GM19193 (cell line): ENCODE results near the gene SYF2.
"Not testable (repeated sequence)": the region's sequence is repeated elsewhere in the genome, so short reads cannot be mapped to it uniquely, and the experiment has no call there.

Source experiments
- POLR2A ChIP-seq: IDR thresholded peaks from 4 replicates; pipeline ENCODE4 v1.6.1; 2011; ENCODE audit not compliant: insufficient read depth, insufficient read length; ENCODE audit errors: extremely low read depth

Gene SYF2

DNA sequence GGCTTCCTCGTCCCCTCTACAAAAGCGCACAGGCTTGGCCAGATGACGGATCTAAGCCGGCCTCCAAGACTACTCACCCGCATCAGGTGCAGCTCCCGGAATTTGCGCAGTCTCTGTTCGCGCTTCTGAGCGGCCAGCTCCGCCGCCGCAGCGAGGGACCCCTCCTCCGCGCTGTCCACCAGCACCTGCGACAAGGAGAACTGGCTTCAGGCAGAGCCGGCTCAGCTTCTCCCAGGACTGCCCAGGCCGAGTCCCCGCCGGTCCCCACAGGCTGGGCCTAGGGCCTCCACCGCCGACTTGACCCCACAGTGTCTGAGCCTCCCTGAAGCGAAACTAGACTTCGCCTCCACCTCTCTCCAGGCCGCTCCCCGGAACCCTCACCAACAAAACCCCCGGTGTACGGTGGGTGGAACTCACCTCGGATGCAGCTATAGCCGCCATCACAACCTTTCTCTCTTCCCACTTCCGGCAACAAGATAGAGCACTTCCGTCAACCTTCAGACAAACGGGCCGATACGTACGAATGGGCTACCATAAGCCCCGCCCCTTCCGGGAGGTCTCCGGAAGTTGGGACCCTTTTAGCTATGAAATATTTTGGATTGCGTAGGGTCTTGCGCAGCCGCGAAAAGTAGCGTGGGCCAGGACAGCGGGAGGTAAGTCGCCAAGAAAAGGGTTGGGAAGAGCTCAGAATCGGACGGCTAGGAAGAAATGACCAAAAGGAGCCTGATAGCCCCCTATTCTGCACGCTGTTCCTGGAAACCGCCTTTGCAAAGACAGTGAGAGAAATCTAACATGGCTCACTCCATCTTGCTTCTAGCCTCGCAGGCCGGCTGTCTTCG lies at the start of gene SYF2:
TSS of gene SYF2 (minus strand) at position 476 of the 839 bp plus-strand sequence. CDS start at position 441, 35 bp downstream.
- peak; percentile 68 for TF ChIP-seq POLR2A

DNA sequence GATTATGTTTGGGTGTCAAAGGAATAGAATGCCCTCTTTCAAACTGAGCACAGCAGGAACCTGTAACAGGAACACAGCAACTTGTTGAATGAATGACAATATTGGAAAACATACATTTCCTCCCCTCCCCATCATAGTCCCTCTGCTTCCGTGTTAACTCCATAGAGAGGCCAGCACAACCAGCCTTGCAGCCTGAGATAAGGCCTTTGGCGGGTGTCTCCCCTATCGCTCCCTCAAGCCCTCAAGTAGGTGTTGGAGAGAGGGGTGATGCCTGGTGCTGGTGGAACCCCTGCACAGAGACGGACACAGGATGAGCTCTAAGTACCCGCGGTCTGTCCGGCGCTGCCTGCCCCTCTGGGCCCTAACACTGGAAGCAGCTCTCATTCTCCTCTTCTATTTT lies 39.9 kb upstream of the SYF2 start, which contains the start of gene RHD:
TSS of gene RHD (plus strand) at position 272 of the 400 bp plus-strand sequence. CDS start at position 311, 39 bp downstream.
- not testable (repeated sequence) for TF ChIP-seq POLR2A

DNA sequence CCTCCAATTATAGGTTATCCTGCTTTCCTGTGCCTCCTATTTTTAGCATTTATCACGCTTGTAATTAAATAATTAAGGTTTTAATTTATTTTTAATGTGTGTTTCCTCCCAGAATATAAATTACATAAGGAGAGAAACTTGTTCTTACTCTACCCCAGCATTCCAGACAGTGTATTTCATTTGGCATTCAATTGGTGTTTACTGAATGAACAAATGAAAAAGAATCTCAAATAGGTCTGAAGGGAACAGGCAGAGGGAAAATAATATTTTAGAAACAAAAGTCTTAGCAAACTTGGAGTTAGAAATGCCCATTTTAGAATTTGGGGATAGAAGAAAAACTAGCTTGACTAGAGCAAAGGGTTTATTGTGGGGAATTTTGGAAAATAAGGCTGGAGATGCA lies 24.9 kb upstream of the SYF2 start:
- no peak for TF ChIP-seq POLR2A

DNA sequence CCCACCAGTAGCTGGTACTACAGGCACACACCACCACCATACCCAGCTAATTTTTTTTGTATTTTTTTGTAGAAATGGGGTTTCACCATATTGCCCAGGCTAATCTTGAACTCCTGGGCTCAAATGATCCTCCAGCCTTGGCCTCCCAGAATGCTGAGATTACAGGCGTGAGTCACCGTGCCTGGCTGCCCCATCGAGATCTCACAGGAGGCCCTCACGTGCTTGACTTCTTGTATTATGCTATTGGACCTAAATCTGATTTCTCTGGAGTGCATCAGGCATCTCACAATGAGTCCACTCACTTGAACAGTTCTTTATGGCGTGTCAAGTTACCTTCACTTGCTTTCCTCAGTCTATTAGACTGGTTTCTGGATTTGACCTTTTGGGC lies 24.3 kb upstream of the SYF2 start:
- TF ChIP-seq POLR2A = no peak

DNA sequence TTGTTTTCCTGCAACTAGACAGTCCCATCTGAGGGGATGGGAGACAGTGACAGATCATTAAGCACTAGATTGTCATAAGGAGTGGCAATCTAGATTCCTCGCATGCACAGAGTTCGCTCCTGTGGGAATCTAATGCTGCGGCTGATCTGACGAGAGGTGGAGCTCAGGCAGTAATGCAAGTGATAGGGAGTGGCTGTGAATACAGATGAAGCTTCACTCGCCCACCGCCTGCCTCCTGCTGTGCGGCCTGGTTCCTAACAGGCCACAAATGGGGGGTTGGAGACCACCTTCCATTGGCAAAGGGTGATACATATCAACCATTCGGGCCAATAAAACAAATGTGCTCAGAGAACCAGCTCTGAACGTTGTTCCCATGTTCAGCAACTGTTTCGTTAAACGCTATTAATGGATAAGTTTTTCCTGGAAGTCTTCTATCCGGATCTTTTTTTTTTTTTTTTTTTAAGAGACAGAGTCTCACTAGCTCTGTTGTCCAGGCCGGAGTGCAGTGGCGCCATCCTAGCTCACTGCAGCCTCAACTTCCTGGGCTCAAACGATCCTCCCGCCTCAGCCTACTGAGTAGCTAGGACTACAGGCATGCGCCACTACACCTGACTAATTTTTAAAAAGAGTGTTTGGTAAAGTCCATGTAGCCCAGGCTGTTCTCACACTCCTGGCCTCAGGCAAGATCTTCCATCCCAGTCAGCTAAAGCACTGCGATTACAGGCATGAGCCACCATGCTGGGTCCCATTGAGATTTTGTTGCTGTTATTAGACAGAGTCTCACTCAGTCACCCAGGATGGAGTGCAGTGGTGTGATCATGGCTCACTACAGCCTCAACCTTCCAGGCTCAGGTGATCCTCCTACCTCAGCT lies 23.6 kb upstream of the SYF2 start:
- no peak for TF ChIP-seq POLR2A

DNA sequence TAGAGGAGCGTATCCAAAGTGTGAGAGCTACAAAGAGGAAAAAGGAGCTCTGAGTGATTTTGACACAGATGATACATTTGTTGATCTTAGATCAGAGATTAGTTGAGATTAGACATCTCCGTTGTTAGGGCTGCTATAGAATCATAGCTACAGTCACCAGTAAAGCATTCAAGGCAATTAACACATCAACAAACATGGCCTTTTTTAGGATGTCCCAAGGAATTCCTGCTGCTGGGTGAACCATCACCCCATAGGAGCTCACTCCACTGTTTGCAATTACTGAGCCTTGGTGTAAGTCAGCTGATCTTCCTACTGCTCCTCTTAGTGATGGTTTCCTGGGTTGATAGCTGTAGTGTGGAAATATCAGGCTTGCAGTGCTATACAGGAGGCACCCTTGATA lies 21.6 kb upstream of the SYF2 start:
- TF ChIP-seq POLR2A = no peak

DNA sequence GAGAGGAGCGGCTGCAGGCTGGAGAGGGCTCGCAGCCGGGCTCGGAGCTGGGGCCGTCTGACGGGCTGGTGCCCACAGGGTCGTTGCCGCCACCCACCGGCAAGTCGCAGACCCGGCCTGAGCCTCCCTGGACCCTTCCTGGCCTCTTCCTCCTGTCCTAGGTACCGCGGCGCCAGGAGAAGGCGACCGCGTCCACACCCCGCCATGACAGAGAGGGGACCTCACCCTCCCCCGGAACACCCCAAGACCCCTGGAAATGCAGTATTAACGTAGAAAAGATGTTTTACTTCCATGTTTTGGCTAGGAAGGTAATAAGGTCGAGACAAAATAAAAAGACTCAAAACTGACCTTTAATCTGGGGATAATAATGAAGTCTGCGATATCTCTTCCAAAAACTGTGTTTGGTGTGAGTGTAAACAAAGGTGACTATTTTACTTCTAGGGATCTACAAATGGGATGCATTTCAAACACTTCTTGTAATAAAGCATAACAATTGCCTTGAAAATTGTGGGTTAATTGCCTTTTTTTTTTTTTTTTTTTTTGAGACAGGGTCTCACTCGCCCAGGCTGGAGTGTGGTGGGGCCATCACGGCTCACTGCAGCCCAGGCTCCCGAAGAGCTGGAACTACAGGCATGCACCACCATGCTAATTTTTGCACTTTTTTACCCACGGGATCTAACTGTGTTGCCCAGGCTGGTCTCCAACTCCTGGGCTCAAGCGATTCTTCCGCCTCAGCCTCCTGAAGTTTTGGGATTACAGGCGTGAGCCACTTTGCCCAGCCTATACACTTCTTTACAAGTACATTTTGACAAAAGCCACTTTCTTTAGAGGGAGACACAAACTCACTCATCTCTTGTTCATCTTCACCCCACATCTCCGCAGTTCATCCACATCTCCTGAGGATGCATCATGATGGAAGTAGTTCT lies 15.8 kb upstream of the SYF2 start:
- no peak for TF ChIP-seq POLR2A

DNA sequence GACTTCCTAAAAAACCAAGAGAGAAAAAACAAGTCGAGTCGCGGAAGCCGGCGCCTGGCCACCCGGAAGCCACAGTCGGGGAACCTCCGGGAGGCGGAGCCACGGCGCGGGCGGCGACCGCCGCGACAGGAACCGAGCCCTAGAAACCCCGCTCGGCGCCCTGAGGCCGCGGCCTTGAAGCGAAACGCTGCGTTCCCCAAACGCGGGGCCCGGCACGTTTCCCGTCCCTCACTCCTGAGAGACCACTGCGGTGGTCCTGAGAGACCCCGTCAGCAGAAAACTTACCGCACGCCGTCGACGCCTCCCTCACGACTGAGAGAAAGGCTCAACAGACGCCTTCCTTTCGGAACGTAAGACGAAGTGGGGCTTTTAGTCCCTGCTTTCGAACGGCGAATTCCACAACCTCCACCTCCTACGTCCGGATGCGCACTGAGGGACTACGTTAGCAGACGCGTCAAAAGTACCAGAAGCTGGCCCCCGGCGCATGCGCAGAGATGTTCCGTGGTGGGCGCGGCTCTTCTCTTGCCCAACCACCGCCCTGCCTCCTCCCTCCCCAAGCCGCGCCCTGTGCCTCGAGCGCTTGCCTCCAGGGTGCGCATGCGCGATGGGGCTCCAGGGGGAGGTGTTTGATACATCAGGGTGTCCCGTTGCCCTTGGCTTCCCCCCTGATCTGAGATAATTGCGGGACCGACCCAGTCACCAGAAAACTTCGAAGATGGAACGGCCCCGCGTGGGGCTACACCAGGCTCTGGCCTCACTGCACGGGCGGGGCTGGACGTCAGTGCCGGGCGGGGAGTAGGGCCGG lies 14.9 kb upstream of the SYF2 start, which contains the start of gene RSRP1:
TSS of gene RSRP1 (minus strand) at position 431 of the 805 bp plus-strand sequence. CDS start 491 bp downstream, outside the sequence.
- peak; percentile 100 for TF ChIP-seq POLR2A

DNA sequence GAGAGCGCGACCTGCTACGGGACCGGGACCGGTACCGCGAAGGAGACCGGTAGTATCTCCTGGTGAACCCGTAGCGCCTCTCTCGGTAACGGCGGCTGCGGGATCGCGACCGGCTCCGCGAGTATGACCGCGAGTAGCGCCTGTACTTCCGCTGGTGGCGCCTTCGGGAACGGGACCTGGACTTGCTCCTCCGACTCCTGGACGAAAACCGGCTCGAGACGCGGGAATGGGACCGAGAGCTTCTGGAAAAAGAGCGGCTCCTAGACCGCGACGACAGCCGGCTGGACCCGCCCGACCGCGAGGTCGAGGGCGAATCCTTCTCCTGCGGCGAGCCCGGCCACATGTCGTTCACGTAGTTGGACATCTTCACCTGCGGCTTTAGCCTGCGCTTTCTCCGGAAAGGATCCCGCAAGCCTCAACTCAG lies 14.3 kb upstream of the SYF2 start:
- no peak for TF ChIP-seq POLR2A

DNA sequence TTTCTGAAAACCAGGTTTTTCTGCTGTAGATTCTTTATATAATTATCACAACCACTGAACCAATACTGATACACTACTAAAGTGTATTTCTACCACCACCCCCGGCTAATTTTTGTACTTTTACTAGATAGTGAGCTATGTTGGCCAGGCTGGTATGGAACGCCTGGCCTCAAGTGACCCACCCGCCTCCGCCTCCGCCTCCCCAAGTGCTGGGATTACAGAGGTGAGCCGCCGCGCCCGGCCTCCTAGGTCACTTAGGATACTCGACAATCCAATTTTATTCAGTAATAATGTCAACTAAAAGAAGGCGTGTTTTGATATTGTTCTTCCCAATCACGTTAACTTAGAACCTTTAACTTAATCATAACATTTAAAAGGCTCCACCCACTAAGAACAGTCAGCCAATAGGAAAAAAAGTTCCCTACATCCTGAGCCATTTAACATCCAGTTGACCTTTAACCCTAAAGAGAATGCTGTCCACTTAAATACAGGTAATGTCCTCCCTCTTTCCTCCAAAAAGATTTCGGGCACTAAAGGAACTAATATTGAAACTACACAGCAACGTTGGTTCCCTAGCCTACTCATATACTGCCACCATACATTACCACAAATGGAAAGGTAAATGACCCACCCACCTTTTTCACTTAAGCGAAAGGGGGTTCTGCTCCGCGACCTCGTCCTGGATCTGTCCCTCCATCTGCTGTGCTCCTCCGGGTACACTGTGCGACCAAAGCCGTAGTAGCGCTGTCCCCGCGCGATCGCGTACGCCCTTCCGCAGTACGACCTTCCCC lies 13.7 kb upstream of the SYF2 start:
- no peak for TF ChIP-seq POLR2A

DNA sequence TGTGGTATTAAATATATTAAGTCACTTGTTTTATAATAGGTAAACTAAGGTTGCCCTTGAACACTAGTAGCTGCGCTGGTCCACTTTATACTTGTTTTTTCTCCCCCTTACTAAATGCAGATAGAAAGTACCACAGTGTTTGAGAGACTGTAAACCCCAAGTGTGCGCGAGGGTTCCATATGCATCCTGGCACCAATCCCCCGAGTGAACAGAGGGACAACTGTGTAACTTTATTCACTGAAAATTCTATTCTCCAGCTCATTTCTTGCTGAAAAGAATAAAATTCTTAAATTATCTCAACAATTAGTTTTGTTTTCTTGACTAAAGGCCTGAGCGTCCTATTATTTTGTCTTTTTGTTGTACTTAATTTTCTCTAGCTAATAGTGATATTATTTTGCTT lies 13.1 kb upstream of the SYF2 start:
- no peak for TF ChIP-seq POLR2A

DNA sequence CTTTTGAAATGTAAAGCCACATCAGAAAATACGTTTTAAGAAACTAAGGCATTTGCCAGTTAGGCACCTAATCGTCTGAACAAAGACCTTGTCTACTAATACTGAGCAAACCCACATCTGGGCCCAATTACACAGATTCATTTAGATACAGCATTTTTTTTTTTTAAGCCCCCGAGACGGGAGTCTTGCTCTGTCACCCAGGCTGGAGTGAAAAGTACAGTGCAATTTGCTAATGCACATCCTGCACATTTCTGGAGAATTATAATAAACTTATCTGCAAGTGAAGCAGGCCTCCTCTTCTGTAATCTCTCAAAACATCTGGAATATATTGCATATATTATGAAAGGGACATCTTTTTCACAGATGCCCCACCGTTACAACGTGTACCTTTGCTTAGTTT lies 11.6 kb upstream of the SYF2 start:
- no peak for TF ChIP-seq POLR2A
